Smooth muscle cell (in vitro differentiated cells): Measurements from ENCODE around the gene ZNF613. TPM values are rescaled to one million over a fixed set of nuclear protein-coding genes. Genes with fewer than 3 reads are reported as not detected.
A peak's percentile ranks its signal among the peaks of the same experiment; 100 is the strongest.

Experiments used
- DNase-seq: peaks from one replicate; lab custom pipeline; 2025; ENCODE audit not compliant: unreplicated experiment; lab: John Stamatoyannopoulos, UW
- H2AFZ ChIP-seq: fragments of 200-600 bp; sonication (generic); 2 replicates; pipeline ENCODE4 v1.6.0; 2016; ENCODE audit warnings: antibody characterized with exemption, low read depth, mild to moderate bottlenecking
- H3F3A ChIP-seq: fragments of 200-600 bp; sonication (generic); 2 replicates; pipeline ENCODE4 v1.6.0; 2017; ENCODE audit warnings: antibody characterized with exemption, low read depth
- H3K27ac ChIP-seq: fragments of 200-600 bp; sonication (generic); 2 replicates; pipeline ENCODE4 v1.5.1; 2016; ENCODE audit warnings: low read depth, mild to moderate bottlenecking
- H3K27me3 ChIP-seq: fragments of 200-600 bp; sonication (generic); 2 replicates; pipeline ENCODE4 v1.6.1; 2016; ENCODE audit warnings: low read depth, mild to moderate bottlenecking
- H3K36me3 ChIP-seq: fragments of 200-600 bp; sonication (generic); 2 replicates; pipeline ENCODE4 v1.5.1; 2016; ENCODE audit warnings: low read depth
- H3K4me1 ChIP-seq: fragments of 200-600 bp; sonication (generic); 2 replicates; pipeline ENCODE4 v1.5.1; 2016; ENCODE audit warnings: low read depth
- H3K4me2 ChIP-seq: fragments of 200-600 bp; sonication (generic); 2 replicates; pipeline ENCODE4 v1.6.0; 2016; ENCODE audit warnings: mild to moderate bottlenecking
- H3K4me3 ChIP-seq: fragments of 200-600 bp; sonication (generic); 2 replicates; pipeline ENCODE4 v1.5.1; 2016; ENCODE audit warnings: mild to moderate bottlenecking
- H3K79me2 ChIP-seq: fragments of 200-600 bp; sonication (generic); 2 replicates; pipeline ENCODE4 v1.6.0; 2016; ENCODE audit warnings: low read depth, mild to moderate bottlenecking
- H3K9ac ChIP-seq: fragments of 200-600 bp; sonication (generic); 2 replicates; pipeline ENCODE4 v1.6.0; 2016; ENCODE audit warnings: low read depth
- H3K9me3 ChIP-seq: fragments of 200-600 bp; sonication (generic); replicated peaks from 2 replicates; pipeline ENCODE4 v1.5.1; 2016; ENCODE audit warnings: low read depth
- H4K20me1 ChIP-seq: fragments of 200-600 bp; sonication (generic); 2 replicates; pipeline ENCODE4 v1.6.0; 2016; ENCODE audit warnings: low read depth
- WGBS: methylation state at CpG from one replicate; pipeline ENCODE4 v1.1.7; 2016; ENCODE audit warnings: low lambda C conversion rate; 5-methylcytosine and 5-hydroxymethylcytosine counted together
- polyA plus RNA-seq: library from polyadenylated mRNA; unstranded; fragments of >200 nt; fragmentation: Nextera tagmentation; extraction: Ambion mirVana; gene quantifications from 2 replicates; pipeline ENCODE4 v1.2.1, GENCODE V29; 2016
- total RNA-seq: library from RNA; depleted of rRNA; stranded (reverse); fragments of >200 nt; gene quantifications from 2 replicates; pipeline ENCODE4 v1.2.3, GENCODE V29; 2014
- TF ChIP-seq, protein P1 (sequence below): fragments of 200-600 bp; sonication (generic); IDR thresholded peaks from 2 replicates; pipeline ENCODE4 v1.5.1; 2017; ENCODE audit warnings: borderline replicate concordance, mild to moderate bottlenecking, antibody characterized with exemption; ENCODE audit not compliant: insufficient read depth, poor library complexity, severe bottlenecking

ZNF613 gene
- total and polyA plus RNA-seq, 2 experiments from 2014 or later = 3.8 to 3.9 TPM

DNA sequence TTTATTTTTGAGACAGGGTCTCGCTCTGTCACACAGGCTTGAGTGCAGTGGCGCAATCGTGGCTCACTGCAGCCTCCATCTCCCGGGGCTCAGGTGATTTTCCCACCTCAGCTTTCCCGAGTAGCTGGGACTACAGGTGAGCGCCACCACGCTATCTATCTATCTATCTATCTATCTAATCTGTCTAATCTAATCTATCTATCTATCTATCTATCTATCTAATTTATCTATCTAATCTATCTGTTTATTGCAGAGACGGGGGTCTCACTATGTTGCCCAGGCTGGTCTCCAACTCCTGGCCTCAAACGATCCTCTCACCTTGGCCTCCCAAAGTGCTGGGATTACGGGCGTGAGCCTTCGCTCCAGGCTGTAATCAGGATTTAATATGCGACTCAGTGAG is 587 bp downstream of the ZNF613 start:
- Histone ChIP-seq H4K20me1 (no peaks in the 10 kb centered on the region), H3K4me3 (peak overlapping the region; percentile 77), H3K4me2 (peak overlapping the region; percentile 88), H2AFZ (peak overlapping the region; percentile 96), H3F3A (no peaks in the 10 kb centered on the region), H3K9ac (peak overlapping the region; percentile 63), H3K4me1 (peaks cover 4% of the 10 kb centered on the region), H3K27ac (no peak overlapping the region), H3K79me2 (peaks cover 14% of the 10 kb centered on the region), H3K27me3 (no peaks in the 10 kb centered on the region), H3K36me3 (peaks cover 26% of the 10 kb centered on the region), H3K9me3 (peaks cover 6% of the 10 kb centered on the region)
- WGBS = 42% methylated on average over 13 of the region's 13 CpGs
- TF ChIP-seq, protein P1, sequence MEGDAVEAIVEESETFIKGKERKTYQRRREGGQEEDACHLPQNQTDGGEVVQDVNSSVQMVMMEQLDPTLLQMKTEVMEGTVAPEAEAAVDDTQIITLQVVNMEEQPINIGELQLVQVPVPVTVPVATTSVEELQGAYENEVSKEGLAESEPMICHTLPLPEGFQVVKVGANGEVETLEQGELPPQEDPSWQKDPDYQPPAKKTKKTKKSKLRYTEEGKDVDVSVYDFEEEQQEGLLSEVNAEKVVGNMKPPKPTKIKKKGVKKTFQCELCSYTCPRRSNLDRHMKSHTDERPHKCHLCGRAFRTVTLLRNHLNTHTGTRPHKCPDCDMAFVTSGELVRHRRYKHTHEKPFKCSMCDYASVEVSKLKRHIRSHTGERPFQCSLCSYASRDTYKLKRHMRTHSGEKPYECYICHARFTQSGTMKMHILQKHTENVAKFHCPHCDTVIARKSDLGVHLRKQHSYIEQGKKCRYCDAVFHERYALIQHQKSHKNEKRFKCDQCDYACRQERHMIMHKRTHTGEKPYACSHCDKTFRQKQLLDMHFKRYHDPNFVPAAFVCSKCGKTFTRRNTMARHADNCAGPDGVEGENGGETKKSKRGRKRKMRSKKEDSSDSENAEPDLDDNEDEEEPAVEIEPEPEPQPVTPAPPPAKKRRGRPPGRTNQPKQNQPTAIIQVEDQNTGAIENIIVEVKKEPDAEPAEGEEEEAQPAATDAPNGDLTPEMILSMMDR = no peak
- DNase-seq = no peak

DNA sequence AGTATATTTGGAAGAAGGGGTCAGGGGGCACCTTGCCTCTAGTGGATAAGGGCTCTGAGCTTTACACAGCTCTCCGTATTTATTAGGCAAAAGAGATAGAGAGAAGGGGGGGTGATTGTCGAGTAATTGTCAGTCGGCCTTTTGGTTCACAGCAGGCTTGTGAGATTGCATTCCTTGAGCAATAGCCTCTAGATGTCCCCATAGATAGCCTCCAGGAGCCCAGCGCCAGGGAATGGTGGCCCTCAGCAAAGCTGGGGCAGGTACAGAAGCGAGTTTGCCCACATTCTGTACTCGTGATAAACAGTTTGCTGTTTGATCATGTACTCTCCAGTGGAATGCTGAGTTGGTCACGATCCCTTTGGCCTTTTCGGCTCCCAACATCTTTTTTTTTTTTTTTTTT is 4.6 kb downstream of the ZNF613 start:
- DNase-seq = no peak
- H3F3A ChIP-seq = no peaks in the 10 kb centered on the region
- H3K9ac ChIP-seq = no peak overlapping the region
- no peak overlapping the region for H3K4me3 ChIP-seq
- 94% methylated on average over 8 of the region's 8 CpGs for WGBS
- H3K27me3 ChIP-seq = no peaks in the 10 kb centered on the region
- no peak overlapping the region for H3K27ac ChIP-seq
- peaks cover 20% of the 10 kb centered on the region for H3K79me2 ChIP-seq
- no peak overlapping the region for H3K4me2 ChIP-seq
- no peaks in the 10 kb centered on the region for H4K20me1 ChIP-seq
- TF ChIP-seq, protein P1 = no peak
- no peak overlapping the region for H2AFZ ChIP-seq
- peaks cover 18% of the 10 kb centered on the region for H3K9me3 ChIP-seq
- peaks cover 4% of the 10 kb centered on the region for H3K4me1 ChIP-seq
- peaks cover 52% of the 10 kb centered on the region for H3K36me3 ChIP-seq

DNA sequence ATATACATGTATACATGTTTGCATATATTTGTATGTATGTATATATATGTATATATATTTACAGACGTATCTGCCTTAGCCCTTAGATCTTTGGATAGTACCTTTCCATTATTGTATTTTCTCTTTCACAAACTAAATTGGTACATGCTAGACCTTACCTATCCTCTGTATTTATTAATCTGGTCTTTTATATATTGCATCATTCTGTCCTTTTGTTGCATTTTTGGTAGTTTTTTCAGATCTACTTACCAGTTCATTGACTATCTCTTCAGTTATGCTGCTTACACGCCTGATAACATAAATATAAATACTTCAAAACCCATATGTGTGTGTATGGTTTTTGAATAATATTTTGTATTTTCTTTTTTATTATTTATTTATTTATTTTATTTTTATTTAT is 11.7 kb downstream of the ZNF613 start:
- no peak for DNase-seq
- 97% methylated on average over 2 of the region's 2 CpGs for WGBS
- peaks cover 64% of the 10 kb centered on the region for H3K9me3 ChIP-seq
- no peaks in the 10 kb centered on the region for H3K4me1 ChIP-seq
- H3K36me3 ChIP-seq = peaks cover 77% of the 10 kb centered on the region
- H3K4me2 ChIP-seq = no peak overlapping the region
- H2AFZ ChIP-seq = no peak overlapping the region
- no peak overlapping the region for H3K27ac ChIP-seq
- TF ChIP-seq, protein P1 = no peak
- H4K20me1 ChIP-seq = no peaks in the 10 kb centered on the region
- H3K79me2 ChIP-seq = peaks cover under 1% of the 10 kb centered on the region
- H3K27me3 ChIP-seq = no peaks in the 10 kb centered on the region
- H3K4me3 ChIP-seq = no peak overlapping the region
- no peaks in the 10 kb centered on the region for H3F3A ChIP-seq
- H3K9ac ChIP-seq = no peak overlapping the region

DNA sequence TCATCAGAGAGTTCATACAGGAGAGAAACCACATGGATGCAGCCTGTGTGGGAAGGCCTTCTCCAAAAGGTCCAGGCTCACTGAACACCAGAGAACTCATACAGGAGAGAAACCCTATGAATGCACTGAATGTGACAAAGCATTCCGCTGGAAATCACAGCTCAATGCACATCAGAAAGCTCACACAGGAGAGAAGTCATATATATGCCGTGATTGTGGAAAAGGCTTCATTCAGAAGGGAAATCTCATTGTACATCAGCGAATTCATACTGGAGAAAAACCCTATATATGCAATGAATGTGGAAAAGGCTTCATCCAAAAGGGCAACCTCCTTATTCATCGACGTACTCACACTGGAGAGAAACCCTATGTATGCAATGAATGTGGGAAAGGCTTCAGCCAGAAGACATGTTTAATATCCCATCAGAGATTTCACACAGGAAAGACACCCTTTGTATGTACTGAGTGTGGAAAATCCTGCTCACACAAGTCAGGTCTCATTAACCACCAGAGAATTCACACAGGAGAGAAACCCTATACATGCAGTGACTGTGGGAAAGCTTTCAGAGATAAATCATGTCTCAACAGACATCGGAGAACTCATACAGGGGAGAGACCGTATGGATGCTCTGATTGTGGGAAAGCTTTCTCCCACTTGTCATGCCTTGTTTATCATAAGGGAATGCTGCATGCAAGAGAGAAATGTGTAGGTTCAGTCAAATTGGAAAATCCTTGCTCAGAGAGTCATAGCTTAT is 17.7 kb downstream of the ZNF613 start:
- H3F3A ChIP-seq = no peaks in the 10 kb centered on the region
- H3K9me3 ChIP-seq = peaks cover 72% of the 10 kb centered on the region
- no peak for DNase-seq
- H3K36me3 ChIP-seq = peaks cover 57% of the 10 kb centered on the region
- WGBS = 98% methylated on average over 7 of the region's 7 CpGs
- no peaks in the 10 kb centered on the region for H4K20me1 ChIP-seq
- H3K27me3 ChIP-seq = no peaks in the 10 kb centered on the region
- no peak overlapping the region for H3K9ac ChIP-seq
- TF ChIP-seq, protein P1 = no peak
- H3K4me2 ChIP-seq = no peak overlapping the region
- H3K27ac ChIP-seq = no peak overlapping the region
- no peak overlapping the region for H3K4me3 ChIP-seq
- no peak overlapping the region for H2AFZ ChIP-seq
- H3K4me1 ChIP-seq = no peaks in the 10 kb centered on the region
- H3K79me2 ChIP-seq = no peaks in the 10 kb centered on the region
